GM12873 (cell line): ENCODE data around the gene PABPN1L.

Experiments used
- TF ChIP-seq, protein P1 (sequence below): IDR thresholded peaks from 2 replicates; pipeline ENCODE4 v1.5.1; 2012; ENCODE audit warnings: low read depth, mild to moderate bottlenecking, moderate library complexity, low read length, control low read depth; ENCODE audit not compliant: insufficient read depth; ENCODE audit errors: missing control alignments

PABPN1L gene

DNA sequence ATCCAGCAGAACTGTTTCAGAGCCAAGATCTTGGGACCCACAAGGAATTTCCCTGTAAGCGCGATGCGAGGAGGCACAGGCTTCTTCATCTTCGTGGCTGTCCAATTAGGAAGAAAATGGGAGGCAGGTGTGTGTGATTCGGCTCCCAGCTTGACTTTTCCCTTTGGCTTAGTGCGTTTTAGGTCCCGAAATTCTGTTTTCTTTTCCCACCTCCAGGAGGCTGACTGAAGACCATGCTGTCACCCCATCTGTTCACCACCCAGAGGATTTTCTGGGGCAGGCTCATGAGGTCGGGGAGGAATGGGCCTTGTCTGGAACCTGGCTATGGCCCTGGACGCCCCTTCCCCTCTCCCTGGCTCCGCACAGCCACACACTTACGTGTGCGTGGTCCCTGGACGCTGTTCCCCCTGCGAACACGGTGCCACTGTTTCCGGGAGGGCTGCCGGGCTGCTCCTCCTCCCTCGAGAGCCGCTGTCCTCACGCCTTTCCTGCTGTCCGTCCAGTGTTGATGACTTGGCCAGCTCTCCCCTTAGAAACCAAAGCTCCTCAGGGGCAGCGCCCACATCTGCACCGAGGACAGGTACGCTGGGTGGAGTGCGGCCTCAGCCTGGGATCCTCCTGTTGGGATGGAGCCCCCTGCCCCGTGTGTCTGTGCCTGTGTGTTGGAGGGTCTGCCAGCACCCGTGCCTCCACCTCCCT, 2.7 kb upstream of the PABPN1L start:
- TF ChIP-seq, protein P1, sequence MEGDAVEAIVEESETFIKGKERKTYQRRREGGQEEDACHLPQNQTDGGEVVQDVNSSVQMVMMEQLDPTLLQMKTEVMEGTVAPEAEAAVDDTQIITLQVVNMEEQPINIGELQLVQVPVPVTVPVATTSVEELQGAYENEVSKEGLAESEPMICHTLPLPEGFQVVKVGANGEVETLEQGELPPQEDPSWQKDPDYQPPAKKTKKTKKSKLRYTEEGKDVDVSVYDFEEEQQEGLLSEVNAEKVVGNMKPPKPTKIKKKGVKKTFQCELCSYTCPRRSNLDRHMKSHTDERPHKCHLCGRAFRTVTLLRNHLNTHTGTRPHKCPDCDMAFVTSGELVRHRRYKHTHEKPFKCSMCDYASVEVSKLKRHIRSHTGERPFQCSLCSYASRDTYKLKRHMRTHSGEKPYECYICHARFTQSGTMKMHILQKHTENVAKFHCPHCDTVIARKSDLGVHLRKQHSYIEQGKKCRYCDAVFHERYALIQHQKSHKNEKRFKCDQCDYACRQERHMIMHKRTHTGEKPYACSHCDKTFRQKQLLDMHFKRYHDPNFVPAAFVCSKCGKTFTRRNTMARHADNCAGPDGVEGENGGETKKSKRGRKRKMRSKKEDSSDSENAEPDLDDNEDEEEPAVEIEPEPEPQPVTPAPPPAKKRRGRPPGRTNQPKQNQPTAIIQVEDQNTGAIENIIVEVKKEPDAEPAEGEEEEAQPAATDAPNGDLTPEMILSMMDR = no peak

DNA sequence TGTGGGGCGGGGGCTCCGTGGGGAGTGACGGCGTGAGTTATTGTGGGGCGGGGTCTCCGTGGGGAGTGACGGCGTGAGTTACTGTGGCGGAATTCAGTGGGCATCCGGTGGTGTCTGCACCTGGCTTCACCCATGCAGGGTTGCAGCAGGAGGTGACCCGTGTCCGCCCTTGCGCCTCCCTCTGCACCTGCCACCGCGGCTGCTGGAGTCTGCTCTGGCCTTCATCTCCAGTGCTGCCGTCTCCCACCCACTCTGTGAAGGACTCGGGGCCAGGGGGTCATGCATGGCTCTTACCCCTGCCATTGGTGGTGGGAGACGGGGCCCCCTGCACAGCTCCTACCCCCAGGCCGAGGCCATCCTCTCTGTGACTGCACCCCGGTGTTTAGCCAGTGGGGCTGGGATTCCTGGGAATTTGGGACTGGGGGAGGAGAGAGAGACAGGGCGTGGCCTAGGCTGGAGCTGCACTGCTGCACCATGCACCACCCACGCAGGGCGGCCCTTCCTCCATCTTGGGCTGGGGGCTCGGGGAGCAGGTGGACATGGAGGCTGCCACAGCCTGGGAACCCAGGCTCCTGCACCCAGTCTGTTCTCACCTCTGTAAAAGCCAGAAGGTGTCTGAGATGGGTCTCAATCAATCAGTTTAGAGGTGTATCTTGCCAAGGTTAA, 1.3 kb upstream of the PABPN1L start:
- TF ChIP-seq, protein P1 = no peak

DNA sequence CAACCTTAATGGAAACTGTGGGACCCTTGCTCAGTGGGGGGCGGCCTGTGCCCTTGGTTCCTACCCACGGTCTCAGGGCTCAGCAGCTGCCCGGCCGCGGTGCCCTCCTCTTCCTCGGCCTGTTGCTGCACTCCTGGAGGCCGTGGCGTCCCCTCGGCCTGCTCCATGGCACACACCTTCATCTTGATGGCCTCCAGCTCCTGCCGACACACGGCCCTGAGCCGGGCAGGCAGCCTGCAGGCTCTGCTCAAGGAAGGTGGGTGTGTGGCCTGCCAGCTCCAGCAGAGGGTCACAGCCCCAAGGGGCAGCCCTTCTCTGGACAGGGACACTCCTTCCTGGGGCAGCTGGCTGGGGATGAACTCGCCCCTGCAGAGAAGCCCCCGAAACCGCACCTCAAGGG, 718 bp downstream of the PABPN1L start:
- TF ChIP-seq, protein P1 = no peak

DNA sequence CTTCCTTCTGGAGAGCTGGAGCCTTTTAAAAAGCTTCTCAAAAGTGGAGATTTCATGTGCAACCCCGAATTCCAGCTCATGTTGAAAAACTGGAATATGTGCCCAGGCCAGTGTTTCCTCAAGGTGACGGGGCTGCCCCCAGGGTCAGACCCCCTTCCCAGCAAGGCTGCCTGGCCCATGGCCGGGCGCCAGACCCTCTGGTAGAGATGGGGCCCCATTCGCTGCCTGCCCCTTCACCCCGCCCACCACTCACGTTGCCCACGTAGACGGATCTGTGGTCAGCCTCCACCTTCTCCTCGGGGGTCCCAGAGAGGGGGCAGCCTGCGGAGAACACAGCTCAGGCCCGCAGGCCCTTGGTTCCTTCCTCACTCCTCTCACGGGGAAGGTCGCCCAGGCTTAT, 1.1 kb downstream of the PABPN1L start:
- TF ChIP-seq, protein P1 = no peak

DNA sequence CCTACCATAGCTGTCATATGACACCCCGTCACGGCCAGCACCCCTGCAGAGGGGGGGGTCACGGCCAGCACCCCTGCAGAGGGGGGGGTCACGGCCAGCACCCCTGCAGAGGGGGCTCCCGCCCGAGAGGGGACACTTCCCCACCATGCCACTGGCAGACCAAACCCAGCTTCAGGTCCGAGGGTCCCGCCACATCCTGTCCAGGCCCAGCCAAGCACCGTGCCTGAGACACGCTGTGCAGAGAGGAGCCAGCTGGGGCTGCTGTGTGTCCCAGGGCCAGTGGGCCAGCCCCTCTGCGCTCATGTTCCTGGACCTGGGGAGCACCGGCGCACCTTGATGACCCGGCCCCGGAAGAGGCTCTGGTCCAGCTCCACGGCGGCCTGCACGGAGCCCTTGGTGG, 1.9 kb downstream of the PABPN1L start:
- TF ChIP-seq, protein P1 = no peak

DNA sequence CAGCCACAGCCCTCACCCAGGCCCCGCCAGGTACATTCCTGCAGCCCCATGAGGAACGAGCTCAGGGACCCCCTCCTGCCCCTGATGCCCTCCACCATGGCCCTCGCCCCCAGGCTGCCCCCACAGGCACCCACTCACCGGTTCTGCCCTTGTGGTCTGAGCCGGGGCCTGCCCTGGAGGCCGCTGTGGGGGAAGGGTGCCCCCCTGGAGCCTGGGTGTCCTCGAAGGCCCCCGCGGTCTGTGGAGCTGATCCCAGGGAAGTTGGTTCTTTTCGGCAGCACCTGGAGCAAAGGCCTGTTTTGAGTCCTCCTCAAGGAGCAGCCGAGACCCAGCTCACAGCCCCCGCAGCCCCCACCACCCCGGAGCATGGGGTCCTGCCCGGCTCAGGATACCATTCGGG, 2.4 kb downstream of the PABPN1L start:
- TF ChIP-seq, protein P1 = no peak

DNA sequence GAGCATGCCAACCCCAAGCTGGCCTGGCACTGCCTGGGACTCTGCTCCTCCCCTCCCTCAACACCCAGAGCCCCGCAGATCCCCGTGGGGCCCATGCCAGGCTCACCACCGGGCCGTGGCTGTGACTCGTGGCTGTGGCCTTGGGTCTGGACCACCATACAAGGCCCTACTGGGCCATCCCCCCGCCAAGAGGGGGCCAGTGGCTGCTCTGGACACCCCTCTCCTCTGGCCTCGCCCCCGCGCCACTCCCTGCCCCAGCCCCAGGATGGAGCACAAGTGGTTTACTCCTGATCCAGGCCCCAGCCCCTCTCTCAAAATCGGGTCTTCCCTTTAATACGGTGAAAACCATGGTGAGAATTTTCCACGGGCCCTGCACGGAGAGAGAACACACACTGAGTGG, 3.0 kb downstream of the PABPN1L start:
- TF ChIP-seq, protein P1 = no peak
